ENCODE data around the gene HMOX1. TPM values are rescaled to one million over a fixed set of nuclear protein-coding genes. Genes with fewer than 3 reads are reported as not detected.

Gene HMOX1
- total and polyA plus RNA-seq, 8 donors, result 8.2 to 355 (median 10.5) TPM

DNA sequence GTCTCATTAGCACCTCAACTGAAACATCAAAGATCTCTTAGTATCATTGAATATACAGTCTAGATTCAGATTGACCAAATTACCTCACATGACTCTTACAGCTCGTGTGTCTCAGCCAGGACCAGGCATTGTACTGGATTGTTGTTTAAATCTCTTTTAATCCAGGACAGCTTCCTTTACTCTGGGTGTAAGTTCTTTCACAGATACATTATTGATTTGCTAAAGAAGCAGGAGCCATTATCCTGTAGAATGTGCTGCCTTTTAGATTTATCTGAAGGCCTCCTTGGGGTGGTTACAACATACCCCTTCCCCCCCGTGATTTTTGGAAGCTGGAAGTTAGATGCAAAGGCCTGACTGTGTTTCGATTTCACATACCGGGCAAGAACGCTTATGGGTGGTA, 23.3 kb downstream of the HMOX1 start:
- ATAC-seq, result no peak
- peaks cover 0 to 64% of the 10 kb centered on the region in 2 donors for H3K36me3 ChIP-seq

DNA sequence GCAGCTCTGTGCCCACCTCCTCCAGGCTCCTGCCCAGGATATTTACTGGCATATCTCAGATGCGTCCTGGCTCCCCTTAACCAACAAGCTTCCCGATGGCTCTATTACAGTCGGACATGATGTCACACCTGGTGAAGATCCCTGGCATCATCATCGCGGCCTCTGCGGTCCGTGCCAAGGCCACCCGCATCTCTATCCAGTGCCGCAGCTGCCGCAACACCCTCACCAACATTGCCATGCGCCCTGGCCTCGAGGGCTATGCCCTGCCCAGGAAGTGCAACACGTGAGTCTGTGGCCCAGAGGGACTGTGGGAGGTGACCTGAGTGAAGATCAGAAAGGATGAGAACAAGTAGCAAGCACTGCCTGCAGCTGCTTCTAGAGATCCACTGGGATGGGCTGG, 25.5 kb downstream of the HMOX1 start:
- peaks cover 0 to 52% of the 10 kb centered on the region in 2 donors for H3K4me1 ChIP-seq
- DNase-seq (peak in 1 of 4 donors; percentile 68), ATAC-seq (no peak)
- intact Hi-C loops (cut with DNase I), result no loop called here
- no peaks in the 10 kb centered on the region for H3K9me3 ChIP-seq
- peaks cover 0 to 87% of the 10 kb centered on the region in 2 donors for H3K36me3 ChIP-seq
- no peak overlapping the region for H3K27ac ChIP-seq
- TF ChIP-seq, protein P1, sequence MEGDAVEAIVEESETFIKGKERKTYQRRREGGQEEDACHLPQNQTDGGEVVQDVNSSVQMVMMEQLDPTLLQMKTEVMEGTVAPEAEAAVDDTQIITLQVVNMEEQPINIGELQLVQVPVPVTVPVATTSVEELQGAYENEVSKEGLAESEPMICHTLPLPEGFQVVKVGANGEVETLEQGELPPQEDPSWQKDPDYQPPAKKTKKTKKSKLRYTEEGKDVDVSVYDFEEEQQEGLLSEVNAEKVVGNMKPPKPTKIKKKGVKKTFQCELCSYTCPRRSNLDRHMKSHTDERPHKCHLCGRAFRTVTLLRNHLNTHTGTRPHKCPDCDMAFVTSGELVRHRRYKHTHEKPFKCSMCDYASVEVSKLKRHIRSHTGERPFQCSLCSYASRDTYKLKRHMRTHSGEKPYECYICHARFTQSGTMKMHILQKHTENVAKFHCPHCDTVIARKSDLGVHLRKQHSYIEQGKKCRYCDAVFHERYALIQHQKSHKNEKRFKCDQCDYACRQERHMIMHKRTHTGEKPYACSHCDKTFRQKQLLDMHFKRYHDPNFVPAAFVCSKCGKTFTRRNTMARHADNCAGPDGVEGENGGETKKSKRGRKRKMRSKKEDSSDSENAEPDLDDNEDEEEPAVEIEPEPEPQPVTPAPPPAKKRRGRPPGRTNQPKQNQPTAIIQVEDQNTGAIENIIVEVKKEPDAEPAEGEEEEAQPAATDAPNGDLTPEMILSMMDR (IDR thresholded peaks at IDR 0.05), result no peak
- no peak overlapping the region for H3K4me3 ChIP-seq
- H3K27me3 ChIP-seq, result no peaks in the 10 kb centered on the region

More for the DNA sequence above, 23.3 kb downstream of the HMOX1 start:
- TF ChIP-seq, protein P1 (IDR thresholded peaks at IDR 0.05), result no peak
- Histone ChIP-seq H3K4me1 (peaks cover 7 to 45% of the 10 kb centered on the region in 2 donors), H3K4me3 (no peak overlapping the region), H3K27ac (no peak overlapping the region), H3K9me3 (no peaks in the 10 kb centered on the region), H3K27me3 (no peaks in the 10 kb centered on the region)
- DNase-seq, result no peak
- intact Hi-C loops (cut with DNase I), result no loop called here

DNA sequence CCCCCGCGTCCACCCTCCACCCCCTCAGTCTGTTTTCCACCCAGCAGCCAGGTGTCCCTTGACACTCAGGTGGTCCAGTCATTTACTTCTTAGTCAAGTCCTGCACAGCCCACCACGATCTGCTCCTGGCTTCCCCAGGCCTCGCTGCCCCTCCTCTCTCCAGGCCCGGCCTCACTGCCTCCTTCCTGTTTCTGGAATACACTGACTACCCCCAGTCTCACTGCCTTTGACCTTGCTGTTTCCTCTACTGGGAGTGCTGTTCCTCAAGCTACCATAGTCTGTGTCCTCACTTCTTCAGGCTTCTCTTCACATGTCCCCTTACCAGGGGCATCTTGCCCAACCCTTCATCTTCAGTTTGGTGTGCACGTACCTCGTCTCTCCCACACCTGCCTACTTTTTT, 26.5 kb downstream of the HMOX1 start:
- peaks cover 0 to 51% of the 10 kb centered on the region in 2 donors for H3K4me1 ChIP-seq
- intact Hi-C loops (cut with DNase I), result no loop called here
- peak; percentile 10 for ATAC-seq
- no peaks in the 10 kb centered on the region for H3K9me3 ChIP-seq
- H3K36me3 ChIP-seq, result peaks cover 0 to 96% of the 10 kb centered on the region in 2 donors
- H3K27me3 ChIP-seq, result no peaks in the 10 kb centered on the region
- no peak overlapping the region for H3K4me3 ChIP-seq
- TF ChIP-seq, protein P1 (IDR thresholded peaks at IDR 0.05), result no peak
- peak in 1 of 4 donors; percentile 62 for DNase-seq
- H3K27ac ChIP-seq, result no peak overlapping the region

DNA sequence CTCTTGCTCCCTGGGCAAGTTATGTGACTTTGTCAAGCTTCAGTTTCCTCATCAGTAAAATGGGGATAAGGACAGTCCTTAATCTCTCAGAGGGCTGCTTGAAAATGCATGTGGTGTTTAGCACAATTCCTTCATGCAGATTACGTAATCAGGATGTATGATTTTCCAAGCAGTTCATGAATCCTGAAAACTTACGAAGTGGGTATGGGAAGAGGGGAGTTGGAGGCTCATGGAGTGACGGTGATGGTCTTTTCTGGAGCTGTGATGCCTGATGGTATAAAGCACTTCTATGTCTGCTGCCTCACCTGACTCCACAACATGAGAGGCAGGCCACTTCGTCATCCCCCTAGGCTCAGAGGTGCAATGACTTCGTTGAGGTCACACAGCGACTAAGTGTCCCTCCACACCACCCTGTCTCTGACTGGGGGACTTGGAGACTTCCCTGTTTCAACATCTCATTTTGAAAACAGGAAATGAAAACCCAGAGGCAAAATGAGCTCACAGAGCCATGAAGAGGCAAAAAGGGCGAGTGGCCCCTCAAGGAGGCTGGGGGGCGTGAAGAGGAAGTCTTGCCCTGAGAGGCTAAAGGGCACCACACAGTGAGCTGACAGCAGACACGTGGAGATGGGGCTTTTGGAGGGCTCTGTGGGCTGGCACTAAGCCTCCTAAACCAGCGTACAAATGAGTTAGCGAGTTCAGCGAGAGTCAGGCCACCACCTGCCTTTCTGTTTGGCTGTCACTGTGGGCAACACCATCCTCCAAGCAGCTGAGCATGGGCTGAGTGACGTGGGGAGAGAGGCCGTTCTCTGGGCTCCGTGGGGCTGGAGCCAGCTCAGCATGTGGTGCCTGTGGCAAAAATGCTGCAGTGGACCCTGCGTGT, 29.1 kb downstream of the HMOX1 start:
- Histone ChIP-seq H3K36me3 (peaks cover 0 to 99% of the 10 kb centered on the region in 2 donors), H3K27me3 (no peaks in the 10 kb centered on the region), H3K9me3 (no peaks in the 10 kb centered on the region), H3K4me1 (peaks cover 0 to 44% of the 10 kb centered on the region in 2 donors), H3K4me3 (no peak overlapping the region), H3K27ac (peak overlapping the region; percentile 42 to 82)
- ATAC-seq (peak; percentile 80), DNase-seq (peak in 2 of 4 donors; percentile 76 to 85)
- intact Hi-C loops (cut with DNase I), result no loop called here
- TF ChIP-seq, protein P1 (IDR thresholded peaks at IDR 0.05), result no peak

DNA sequence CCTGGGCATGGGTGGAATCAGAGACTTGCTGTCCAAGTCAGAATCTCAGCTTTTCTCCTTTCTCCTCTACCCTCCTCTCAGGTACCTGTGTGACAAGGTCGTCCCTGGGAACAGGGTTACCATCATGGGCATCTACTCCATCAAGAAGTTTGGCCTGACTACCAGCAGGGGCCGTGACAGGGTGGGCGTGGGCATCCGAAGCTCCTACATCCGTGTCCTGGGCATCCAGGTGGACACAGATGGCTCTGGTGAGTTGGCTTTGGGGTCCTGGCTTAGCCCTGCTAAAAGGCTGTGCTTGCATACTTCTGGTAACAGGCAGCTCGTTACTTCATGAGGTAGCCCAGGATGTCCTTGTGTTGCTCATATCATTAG, 29.8 kb downstream of the HMOX1 start:
- Histone ChIP-seq H3K36me3 (peaks cover 0 to 99% of the 10 kb centered on the region in 2 donors), H3K27ac (peak overlapping the region in 1 of 2 donors; percentile 82), H3K27me3 (no peaks in the 10 kb centered on the region), H3K4me3 (no peak overlapping the region), H3K9me3 (no peaks in the 10 kb centered on the region), H3K4me1 (peaks cover 0 to 44% of the 10 kb centered on the region in 2 donors)
- intact Hi-C loops (cut with DNase I), result no loop called here
- DNase-seq (peak in 1 of 4 donors; percentile 57), ATAC-seq (no peak)
- TF ChIP-seq, protein P1 (IDR thresholded peaks at IDR 0.05), result no peak

All from left lung (tissue), 10 donors.